Hepatocyte (in vitro differentiated cells): ENCODE results near the gene STK24. TPM values are rescaled to one million over a fixed set of nuclear protein-coding genes. Genes with fewer than 3 reads are reported as not detected.

Source experiments
- DNase-seq: peaks from one replicate; pipeline ENCODE4 v3.0.0-alpha.2; 2016; ENCODE audit warnings: low spot score
- H2AFZ ChIP-seq: fragments of 200-600 bp; sonication (generic); 2 replicates; pipeline ENCODE4 v1.6.0; 2016; ENCODE audit warnings: antibody characterized with exemption, mild to moderate bottlenecking
- H3K27ac ChIP-seq: fragments of 200-600 bp; sonication (generic); 2 replicates; pipeline ENCODE4 v1.5.1; 2016; ENCODE audit warnings: mild to moderate bottlenecking
- H3K27me3 ChIP-seq: fragments of 200-600 bp; sonication (generic); 2 replicates; pipeline ENCODE4 v1.6.1; 2016
- H3K36me3 ChIP-seq: fragments of 200-600 bp; sonication (generic); replicated peaks from 2 replicates; pipeline ENCODE4 v1.5.1; 2016; ENCODE audit warnings: low read depth; ENCODE audit not compliant: insufficient read depth
- H3K4me1 ChIP-seq: fragments of 200-600 bp; sonication (generic); 2 replicates; pipeline ENCODE4 v1.5.1; 2016; ENCODE audit warnings: mild to moderate bottlenecking, moderate library complexity; ENCODE audit not compliant: insufficient read depth
- H3K4me2 ChIP-seq: fragments of 200-600 bp; sonication (generic); 2 replicates; pipeline ENCODE4 v1.6.0; 2016
- H3K4me3 ChIP-seq: fragments of 200-600 bp; sonication (generic); 2 replicates; pipeline ENCODE4 v1.5.1; 2016; ENCODE audit warnings: mild to moderate bottlenecking
- H3K79me2 ChIP-seq: fragments of 200-600 bp; sonication (generic); 2 replicates; pipeline ENCODE4 v1.6.0; 2017; ENCODE audit warnings: mild to moderate bottlenecking
- H3K9me2 ChIP-seq: fragments of 200-600 bp; sonication (generic); replicated peaks from 2 replicates; pipeline ENCODE4 v1.6.0; 2017; ENCODE audit warnings: mild to moderate bottlenecking; ENCODE audit not compliant: insufficient read depth
- H3K9me3 ChIP-seq: fragments of 200-600 bp; sonication (generic); 2 replicates; pipeline ENCODE4 v1.5.1; 2016; ENCODE audit warnings: low read depth, mild to moderate bottlenecking
- H4K20me1 ChIP-seq: fragments of 200-600 bp; sonication (generic); 2 replicates; pipeline ENCODE4 v1.6.0; 2016; ENCODE audit warnings: mild to moderate bottlenecking; ENCODE audit not compliant: insufficient read depth, poor library complexity, severe bottlenecking
- EZH2 ChIP-seq: fragments of 200-600 bp; sonication (generic); IDR thresholded peaks from 2 replicates; pipeline ENCODE4 v1.6.1; 2016; ENCODE audit warnings: antibody characterized with exemption, mild to moderate bottlenecking, borderline replicate concordance
- EZH2phosphoT487 ChIP-seq: fragments of 200-600 bp; sonication (generic); IDR thresholded peaks from one replicate; pipeline ENCODE4 v1.6.1; 2018; ENCODE audit warnings: antibody characterized with exemption, mild to moderate bottlenecking, low read depth, moderate library complexity; ENCODE audit not compliant: unreplicated experiment, severe bottlenecking
- WGBS: methylation state at CpG from one replicate; pipeline ENCODE4 v1.1.6; 2016; ENCODE audit warnings: low lambda C conversion rate; ENCODE audit errors: missing lambda C conversion rate; 5-methylcytosine and 5-hydroxymethylcytosine counted together
- polyA plus RNA-seq: library from polyadenylated mRNA; unstranded; fragments of >200 nt; fragmentation: Nextera tagmentation; extraction: Ambion mirVana; gene quantifications from 2 replicates; pipeline ENCODE4 v1.2.1, GENCODE V29; 2016
- total RNA-seq: library from RNA; depleted of rRNA; stranded (reverse); fragments of >200 nt; gene quantifications from 2 replicates; pipeline ENCODE4 v1.2.3, GENCODE V29; 2014
- TF ChIP-seq, protein P1 (sequence below): fragments of 200-600 bp; sonication (generic); IDR thresholded peaks from 2 replicates; pipeline ENCODE4 v1.5.1; 2016; ENCODE audit warnings: antibody characterized with exemption, mild to moderate bottlenecking; ENCODE audit not compliant: poor library complexity

Gene STK24
- total and polyA plus RNA-seq, 2 experiments from 2014 or later: 71.2 to 74.4 TPM

DNA sequence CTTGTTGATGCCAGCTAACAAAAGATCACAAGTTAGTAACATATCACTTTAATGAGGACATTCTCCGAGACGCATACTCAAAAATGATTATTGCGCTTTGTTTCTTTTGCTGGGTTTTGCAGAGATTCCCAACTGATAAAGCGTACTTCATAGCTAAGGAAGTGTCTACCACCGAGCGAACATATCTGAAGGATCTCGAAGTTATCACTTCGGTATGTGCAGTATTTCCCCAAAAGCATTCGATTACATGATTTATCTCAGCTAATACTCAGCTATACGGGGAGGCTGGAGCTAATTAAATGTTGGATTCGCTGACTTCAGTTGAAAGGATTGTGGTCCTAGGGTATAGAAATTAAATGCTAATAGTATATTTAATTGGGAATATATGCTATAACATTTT, 166.3 kb downstream of the STK24 start:
- Histone ChIP-seq H3K27ac (no peak overlapping the region), H3K79me2 (no peaks in the 10 kb centered on the region), H3K4me1 (peaks cover 10% of the 10 kb centered on the region), H2AFZ (no peak overlapping the region), H3K36me3 (no peaks in the 10 kb centered on the region), H3K9me3 (no peaks in the 10 kb centered on the region), H3K4me2 (no peak overlapping the region), H3K9me2 (no peaks in the 10 kb centered on the region), H3K4me3 (no peak overlapping the region), H4K20me1 (no peaks in the 10 kb centered on the region), H3K27me3 (no peaks in the 10 kb centered on the region)
- TF ChIP-seq, protein P1, sequence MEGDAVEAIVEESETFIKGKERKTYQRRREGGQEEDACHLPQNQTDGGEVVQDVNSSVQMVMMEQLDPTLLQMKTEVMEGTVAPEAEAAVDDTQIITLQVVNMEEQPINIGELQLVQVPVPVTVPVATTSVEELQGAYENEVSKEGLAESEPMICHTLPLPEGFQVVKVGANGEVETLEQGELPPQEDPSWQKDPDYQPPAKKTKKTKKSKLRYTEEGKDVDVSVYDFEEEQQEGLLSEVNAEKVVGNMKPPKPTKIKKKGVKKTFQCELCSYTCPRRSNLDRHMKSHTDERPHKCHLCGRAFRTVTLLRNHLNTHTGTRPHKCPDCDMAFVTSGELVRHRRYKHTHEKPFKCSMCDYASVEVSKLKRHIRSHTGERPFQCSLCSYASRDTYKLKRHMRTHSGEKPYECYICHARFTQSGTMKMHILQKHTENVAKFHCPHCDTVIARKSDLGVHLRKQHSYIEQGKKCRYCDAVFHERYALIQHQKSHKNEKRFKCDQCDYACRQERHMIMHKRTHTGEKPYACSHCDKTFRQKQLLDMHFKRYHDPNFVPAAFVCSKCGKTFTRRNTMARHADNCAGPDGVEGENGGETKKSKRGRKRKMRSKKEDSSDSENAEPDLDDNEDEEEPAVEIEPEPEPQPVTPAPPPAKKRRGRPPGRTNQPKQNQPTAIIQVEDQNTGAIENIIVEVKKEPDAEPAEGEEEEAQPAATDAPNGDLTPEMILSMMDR: no peak
- TF ChIP-seq EZH2phosphoT487 (no peak), EZH2 (no peak)
- 86% methylated on average over 11 of the region's 11 CpGs for WGBS
- DNase-seq: no peak

GRCh38 chr13:98409281-98409680, 167.6 kb downstream of the STK24 start:
- Histone ChIP-seq H3K27me3 (no peaks in the 10 kb centered on the region), H3K4me1 (peaks cover 11% of the 10 kb centered on the region), H3K36me3 (no peaks in the 10 kb centered on the region), H3K4me3 (no peak overlapping the region), H3K9me3 (no peaks in the 10 kb centered on the region), H3K4me2 (no peak overlapping the region), H2AFZ (no peak overlapping the region), H3K79me2 (no peaks in the 10 kb centered on the region), H3K27ac (no peak overlapping the region), H4K20me1 (no peaks in the 10 kb centered on the region), H3K9me2 (no peaks in the 10 kb centered on the region)
- no peak for DNase-seq
- TF ChIP-seq EZH2 (no peak), EZH2phosphoT487 (no peak)
- TF ChIP-seq, protein P1: no peak
- 97% methylated on average over 13 of the region's 13 CpGs for WGBS

DNA sequence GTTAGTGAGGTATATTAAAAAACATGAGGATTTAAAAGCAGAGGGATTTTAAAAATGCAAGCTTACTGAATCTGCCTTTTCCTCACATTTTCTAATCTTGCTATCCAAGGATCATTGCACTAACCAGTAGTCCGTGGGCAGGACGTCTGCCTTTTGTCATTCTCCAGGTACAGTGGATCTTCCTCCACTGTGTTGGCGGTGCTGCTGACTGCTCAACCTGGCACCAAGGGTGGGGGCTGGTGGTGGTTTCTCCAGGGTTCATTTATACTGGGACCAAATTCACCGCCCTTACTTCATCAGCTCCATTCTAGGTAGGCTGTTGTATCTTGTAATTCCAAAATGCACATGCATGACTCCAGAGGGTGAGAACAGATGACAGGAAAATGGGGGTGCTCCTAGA, 169.3 kb downstream of the STK24 start:
- Histone ChIP-seq H2AFZ (no peak overlapping the region), H3K4me1 (peaks cover 11% of the 10 kb centered on the region), H3K4me2 (no peak overlapping the region), H3K36me3 (no peaks in the 10 kb centered on the region), H3K9me2 (no peaks in the 10 kb centered on the region), H3K27me3 (no peaks in the 10 kb centered on the region), H3K27ac (no peak overlapping the region), H3K79me2 (no peaks in the 10 kb centered on the region), H3K4me3 (no peak overlapping the region), H3K9me3 (no peaks in the 10 kb centered on the region), H4K20me1 (no peaks in the 10 kb centered on the region)
- WGBS: 92% methylated on average over 4 of the region's 4 CpGs
- no peak for DNase-seq
- no peak for TF ChIP-seq EZH2
- TF ChIP-seq EZH2phosphoT487: no peak
- TF ChIP-seq, protein P1: no peak

DNA sequence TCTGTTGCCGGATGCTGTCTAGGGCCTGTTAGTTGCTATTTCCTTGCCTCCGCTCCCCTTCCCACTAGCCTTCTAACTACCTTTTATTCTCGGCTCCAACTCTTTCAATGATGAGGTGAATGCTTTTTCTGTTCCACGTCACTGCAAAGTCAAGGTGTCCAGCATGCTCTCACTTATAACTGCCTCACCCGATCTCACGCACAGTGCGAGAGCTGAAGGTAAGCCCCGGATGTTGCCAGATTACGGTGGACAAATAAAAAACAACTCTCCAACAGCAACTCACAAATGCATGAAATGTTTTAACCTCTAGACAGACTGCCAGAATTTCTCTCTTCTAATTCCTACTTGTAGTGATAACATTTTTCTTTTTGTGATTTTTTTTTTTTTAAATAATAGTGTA, 169.9 kb downstream of the STK24 start:
- Histone ChIP-seq H4K20me1 (no peaks in the 10 kb centered on the region), H3K4me3 (no peak overlapping the region), H3K27ac (no peak overlapping the region), H3K9me3 (no peaks in the 10 kb centered on the region), H3K27me3 (no peaks in the 10 kb centered on the region), H3K4me2 (no peak overlapping the region), H3K36me3 (no peaks in the 10 kb centered on the region), H3K4me1 (peaks cover 11% of the 10 kb centered on the region), H2AFZ (no peak overlapping the region), H3K9me2 (no peaks in the 10 kb centered on the region), H3K79me2 (no peaks in the 10 kb centered on the region)
- no peak for DNase-seq
- TF ChIP-seq, protein P1: no peak
- TF ChIP-seq EZH2phosphoT487: no peak
- TF ChIP-seq EZH2: no peak
- WGBS: 95% methylated on average over 9 of the region's 9 CpGs
